Measurements from ENCODE around the gene CDH4.

- no peak for TF ChIP-seq CTCF (IDR thresholded peaks at IDR 0.05; ENCODE audit: insufficient read depth, low read length, poor library complexity, severe bottlenecking)
- TF ChIP-seq EZH2phosphoT487 (conservative IDR thresholded peaks at IDR 0.05; ENCODE audit: low read length), result no peak
These were observed 404.1 kb downstream of the CDH4 start for GRCh38 chr20:61656198-61656597.
